Activated CD4-positive, alpha-beta T cell treated with anti-CD3 and anti-CD28 coated beads for 36 hours (primary cell): ENCODE data around the gene GPR158. TPM values are rescaled to one million over a fixed set of nuclear protein-coding genes. Genes with fewer than 3 reads are reported as not detected.
"Not testable (repeated sequence)": the region's sequence is repeated elsewhere in the genome, so short reads cannot be mapped to it uniquely, and the experiment has no call there.

Experiments used
- ATAC-seq: fragments of 200-7000 bp; cut with Tn5 transposase; one replicate; pipeline ENCODE4 v1.10.0; 2021; ENCODE audit warnings: mild to moderate bottlenecking, moderate library complexity
- CTCF ChIA-PET: fragments of 350-600 bp; sonication (Branson Sonifier 250); formaldehyde crosslinking; loops from one replicate; lab custom pipeline; 2021; ENCODE audit warnings: antibody characterized with exemption; lab: Charles Lee
- POLR2A ChIA-PET: fragments of 350-600 bp; sonication (Branson Sonifier 250); formaldehyde crosslinking; loops from one replicate; lab custom pipeline; 2021; ENCODE audit warnings: antibody characterized with exemption, inconsistent platforms; lab: Charles Lee
- DNase-seq: peaks from one replicate; pipeline ENCODE4 v3.0.0-alpha.2; 2020
- H3K27ac Mint-ChIP-seq: one replicate; pipeline ENCODE4 v1.8.0; 2021; ENCODE audit warnings: mixed read lengths
- H3K27me3 Mint-ChIP-seq: one replicate; pipeline ENCODE4 v1.8.0; 2021; ENCODE audit warnings: mixed read lengths
- H3K36me3 Mint-ChIP-seq: one replicate; pipeline ENCODE4 v1.8.0; 2021; ENCODE audit warnings: low read depth, mixed read lengths
- H3K4me1 Mint-ChIP-seq: one replicate; pipeline ENCODE4 v1.8.0; 2021; ENCODE audit warnings: mixed read lengths
- H3K4me3 Mint-ChIP-seq: one replicate; pipeline ENCODE4 v1.8.0; 2021; ENCODE audit warnings: mild to moderate bottlenecking, moderate library complexity, mixed read lengths
- H3K9me3 Mint-ChIP-seq: one replicate; pipeline ENCODE4 v1.8.0; 2021; ENCODE audit warnings: low read depth, mixed read lengths
- intact Hi-C, 2 experiments: fragments of 100-400 bp; cut with DNase I in 1 of 2; cut with micrococcal nuclease in 1 of 2; formaldehyde crosslinking; loops; one replicate each; pipeline versions ENCODE4 v1.14.2 to v1.15.1; 2022 to 2024; cut with DNase I, micrococcal nuclease
- total RNA-seq, 2 experiments: library from RNA; stranded (reverse); gene quantifications; one replicate each; pipeline ENCODE4 v1.2.3, GENCODE V29; 2021

Gene GPR158
- total RNA-seq, 2 experiments from 2014 or later = not detected

GRCh38 chr10:25357269-25357668 lies 182.5 kb downstream of the GPR158 start:
- intact Hi-C loops = no loop called here
- ChIA-PET POLR2A (no interaction called here), CTCF (interaction anchor here (0.9 kb wide), 1 partner anchor 518 kb away, joined by 3 read pairs; no protein-coding TSS in a partner anchor)
- no peaks in the 10 kb centered on the region for H3K4me1 Mint-ChIP-seq
- no peak overlapping the region for H3K27ac Mint-ChIP-seq
- H3K27me3 Mint-ChIP-seq = no peaks in the 10 kb centered on the region
- H3K36me3 Mint-ChIP-seq = no peaks in the 10 kb centered on the region
- DNase-seq (no peak), ATAC-seq (no peak)
- H3K4me3 Mint-ChIP-seq = no peak overlapping the region
- peaks cover 36% of the 10 kb centered on the region for H3K9me3 Mint-ChIP-seq

DNA sequence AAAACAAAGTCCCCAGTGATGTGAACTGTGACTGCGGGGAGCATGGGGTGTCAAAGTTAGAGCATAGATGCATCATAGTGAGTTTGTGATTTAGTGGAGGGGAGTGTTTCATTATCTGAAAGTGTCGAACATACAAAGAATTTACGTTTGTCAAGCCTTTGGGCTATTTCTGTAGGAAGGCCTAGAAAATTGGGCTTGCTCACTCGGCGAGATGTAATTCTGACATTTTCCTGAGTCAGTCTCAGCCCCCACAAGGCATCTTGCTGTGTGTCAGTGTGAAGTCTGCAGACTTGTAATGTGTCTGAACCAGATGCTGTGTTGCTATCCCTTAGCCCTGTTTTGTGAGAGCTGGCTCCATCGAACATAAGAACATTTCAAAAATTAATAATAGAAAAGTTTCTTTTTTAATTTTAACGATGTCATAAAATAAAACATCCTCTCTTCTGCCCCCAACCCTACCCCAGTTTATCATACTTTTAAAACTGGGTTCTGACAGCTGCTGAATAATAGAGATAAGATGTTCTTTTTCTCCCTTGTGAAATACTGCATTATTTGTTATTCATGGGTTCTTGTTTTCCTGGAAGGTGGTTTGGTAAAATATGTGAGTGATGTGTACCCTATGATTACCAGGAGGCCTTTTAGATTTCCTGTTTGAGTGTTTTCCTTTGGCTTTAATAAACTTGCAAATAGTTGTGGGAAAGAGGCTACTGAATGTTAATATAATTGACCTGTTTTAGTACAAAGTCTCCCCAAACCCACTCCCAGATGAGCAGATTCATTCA lies 207.4 kb downstream of the GPR158 start:
- Mint-ChIP-seq H3K9me3 (peaks cover 7% of the 10 kb centered on the region), H3K27ac (no peak overlapping the region), H3K4me1 (no peaks in the 10 kb centered on the region), H3K27me3 (no peaks in the 10 kb centered on the region), H3K36me3 (no peaks in the 10 kb centered on the region), H3K4me3 (no peak overlapping the region)
- CTCF ChIA-PET = no interaction called here
- intact Hi-C loops = no loop called here
- DNase-seq (no peak), ATAC-seq (no peak)
- POLR2A ChIA-PET = no interaction called here

GRCh38 chr10:25382901-25383300 lies 208.1 kb downstream of the GPR158 start:
- intact Hi-C loops, H3K36me3 Mint-ChIP-seq, POLR2A ChIA-PET, H3K27ac Mint-ChIP-seq, H3K27me3 Mint-ChIP-seq, H3K9me3 Mint-ChIP-seq, ATAC-seq, H3K4me3 Mint-ChIP-seq, H3K4me1 Mint-ChIP-seq, DNase-seq, CTCF ChIA-PET: not testable (repeated sequence)

- Mint-ChIP-seq H3K27me3 (no peaks in the 10 kb centered on the region), H3K27ac (no peak overlapping the region), H3K9me3 (peaks cover 7% of the 10 kb centered on the region), H3K4me1 (no peaks in the 10 kb centered on the region), H3K36me3 (no peaks in the 10 kb centered on the region), H3K4me3 (no peak overlapping the region)
- ATAC-seq (no peak), DNase-seq (no peak)
- intact Hi-C loops = no loop called here
- ChIA-PET CTCF (no interaction called here), POLR2A (no interaction called here)
Observed at GRCh38 chr10:25383686-25384085, 208.9 kb downstream of the GPR158 start.

DNA sequence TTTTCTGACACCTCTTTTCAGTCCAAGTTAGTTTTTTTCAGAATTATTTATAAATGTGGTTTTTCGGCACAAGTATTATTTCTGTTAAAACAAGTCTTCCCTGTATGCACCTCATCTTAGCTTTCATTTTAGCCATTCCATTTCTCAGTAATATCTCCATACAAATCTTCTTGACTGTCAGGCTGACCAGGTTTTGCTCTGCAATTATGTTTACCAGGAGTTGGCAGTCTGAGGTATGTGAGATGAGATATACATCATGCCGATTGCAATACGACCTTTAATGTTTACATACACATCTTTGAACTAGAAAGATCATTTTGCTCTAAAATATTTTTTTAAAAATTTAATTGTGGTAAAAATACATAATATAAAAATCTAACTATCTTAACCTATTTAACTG lies 209.8 kb downstream of the GPR158 start:
- ChIA-PET CTCF (no interaction called here), POLR2A (no interaction called here)
- ATAC-seq = no peak
- Mint-ChIP-seq H3K4me3 (no peak overlapping the region), H3K36me3 (no peaks in the 10 kb centered on the region), H3K4me1 (no peaks in the 10 kb centered on the region), H3K27me3 (no peaks in the 10 kb centered on the region), H3K9me3 (peaks cover 6% of the 10 kb centered on the region), H3K27ac (no peak overlapping the region)
- intact Hi-C loops = no loop called here
- DNase-seq = no peak

DNA sequence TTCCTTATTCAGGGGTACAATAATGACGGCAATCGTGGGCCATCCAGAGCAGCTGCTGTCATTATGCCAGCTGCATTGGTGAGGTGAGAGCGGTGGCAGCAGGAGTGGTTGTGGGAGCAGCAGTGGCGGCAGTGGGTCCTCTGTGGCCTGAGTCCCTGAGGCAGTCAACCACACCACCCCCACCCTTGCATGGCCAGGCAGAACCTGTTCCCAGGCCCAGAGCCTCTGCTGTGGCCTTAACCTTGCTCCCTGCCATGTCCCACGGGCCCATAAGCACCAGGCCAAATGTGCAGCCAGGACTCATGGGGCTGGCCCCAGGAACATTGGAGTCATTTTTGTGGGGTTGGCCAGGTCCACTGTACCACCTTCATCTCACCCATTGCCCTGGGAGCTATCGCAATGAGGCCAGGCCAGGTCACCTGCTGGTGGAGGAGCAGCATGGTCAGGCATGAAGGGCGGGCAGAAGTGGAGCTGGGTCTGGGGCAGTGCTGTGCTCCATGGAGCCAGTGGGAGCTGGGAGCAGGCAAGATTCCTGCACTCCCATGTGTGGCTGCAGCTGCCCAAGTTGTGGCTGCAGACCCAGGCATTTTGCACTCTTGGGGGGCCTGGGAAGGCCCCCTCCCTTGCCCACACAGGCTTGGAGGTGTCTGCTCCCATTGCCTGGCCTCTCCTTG lies 213.5 kb downstream of the GPR158 start:
- intact Hi-C loops = no loop called here
- ChIA-PET CTCF (no interaction called here), POLR2A (no interaction called here)
- H3K36me3 Mint-ChIP-seq = no peaks in the 10 kb centered on the region
- DNase-seq = no peak
- H3K4me3 Mint-ChIP-seq = no peak overlapping the region
- no peak overlapping the region for H3K27ac Mint-ChIP-seq
- ATAC-seq = no peak
- no peaks in the 10 kb centered on the region for H3K4me1 Mint-ChIP-seq
- no peaks in the 10 kb centered on the region for H3K27me3 Mint-ChIP-seq
- peaks cover 16% of the 10 kb centered on the region for H3K9me3 Mint-ChIP-seq

DNA sequence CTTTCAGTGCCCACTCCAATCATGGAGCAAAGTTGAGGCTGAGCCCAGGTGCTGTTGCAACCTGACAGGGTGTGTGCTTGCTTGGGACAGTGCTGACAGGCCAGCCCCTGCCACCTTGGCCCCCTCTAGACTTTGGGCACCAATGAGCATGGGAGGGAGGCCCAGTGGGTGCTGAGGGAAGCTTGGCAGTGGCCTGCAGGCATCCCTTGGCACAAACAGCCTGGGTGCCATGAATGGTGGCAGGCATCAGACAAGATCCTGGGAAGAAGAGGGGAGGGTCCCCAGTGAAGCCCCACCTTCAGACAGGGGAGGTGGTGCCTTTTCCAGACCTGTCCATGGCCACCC lies 214.0 kb downstream of the GPR158 start:
- no peaks in the 10 kb centered on the region for H3K36me3 Mint-ChIP-seq
- ChIA-PET POLR2A (no interaction called here), CTCF (no interaction called here)
- no peaks in the 10 kb centered on the region for H3K4me1 Mint-ChIP-seq
- ATAC-seq (no peak), DNase-seq (no peak)
- no peak overlapping the region for H3K27ac Mint-ChIP-seq
- H3K9me3 Mint-ChIP-seq = peaks cover 18% of the 10 kb centered on the region
- intact Hi-C loops = no loop called here
- H3K27me3 Mint-ChIP-seq = no peaks in the 10 kb centered on the region
- no peak overlapping the region for H3K4me3 Mint-ChIP-seq

GRCh38 chr10:25390733-25391132 lies 215.9 kb downstream of the GPR158 start:
- Mint-ChIP-seq H3K4me3 (no peak overlapping the region), H3K4me1 (no peaks in the 10 kb centered on the region)

GRCh38 chr10:25392132-25392531 lies 217.3 kb downstream of the GPR158 start:
- no peaks in the 10 kb centered on the region for H3K4me1 Mint-ChIP-seq
- no peaks in the 10 kb centered on the region for H3K27me3 Mint-ChIP-seq
- POLR2A ChIA-PET = no interaction called here
- H3K36me3 Mint-ChIP-seq = no peaks in the 10 kb centered on the region
- no peak overlapping the region for H3K27ac Mint-ChIP-seq
- intact Hi-C loops = no loop called here
- CTCF ChIA-PET = no interaction called here
- no peak for ATAC-seq
- no peak for DNase-seq
- H3K4me3 Mint-ChIP-seq = no peak overlapping the region
- H3K9me3 Mint-ChIP-seq = peaks cover 13% of the 10 kb centered on the region

More at GRCh38 chr10:25390733-25391132, 215.9 kb downstream of the GPR158 start:
- ChIA-PET CTCF (interaction anchor here (0.7 kb wide), 1 partner anchor 56 kb away, joined by 3 read pairs; no protein-coding TSS in a partner anchor), POLR2A (interaction anchor here (0.6 kb wide), 1 partner anchor 294 kb away, joined by 3 read pairs; no protein-coding TSS in a partner anchor)
- Mint-ChIP-seq H3K36me3 (no peaks in the 10 kb centered on the region), H3K27ac (no peak overlapping the region), H3K9me3 (peaks cover 18% of the 10 kb centered on the region), H3K27me3 (no peaks in the 10 kb centered on the region)
- intact Hi-C loops = no loop called here
- no peak for DNase-seq
- no peak for ATAC-seq

GRCh38 chr10:25393621-25394020 lies 218.8 kb downstream of the GPR158 start:
- Mint-ChIP-seq H3K36me3 (no peaks in the 10 kb centered on the region), H3K9me3 (peaks cover 12% of the 10 kb centered on the region), H3K27ac (no peak overlapping the region), H3K4me1 (no peaks in the 10 kb centered on the region), H3K4me3 (no peak overlapping the region), H3K27me3 (no peaks in the 10 kb centered on the region)
- ChIA-PET POLR2A (no interaction called here), CTCF (no interaction called here)
- DNase-seq (no peak), ATAC-seq (no peak)
- intact Hi-C loops = no loop called here

GRCh38 chr10:25398680-25399079 lies 223.9 kb downstream of the GPR158 start:
- no peak for DNase-seq
- Mint-ChIP-seq H3K9me3 (no peaks in the 10 kb centered on the region), H3K4me3 (no peak overlapping the region), H3K4me1 (no peaks in the 10 kb centered on the region), H3K27me3 (no peaks in the 10 kb centered on the region), H3K27ac (no peak overlapping the region), H3K36me3 (no peaks in the 10 kb centered on the region)
- POLR2A ChIA-PET = no interaction called here
- no peak for ATAC-seq
- intact Hi-C loops = no loop called here
- CTCF ChIA-PET = no interaction called here

GRCh38 chr10:25405871-25406270 lies 231.1 kb downstream of the GPR158 start:
- H3K9me3 Mint-ChIP-seq = no peaks in the 10 kb centered on the region
- ChIA-PET POLR2A (no interaction called here), CTCF (no interaction called here)
- intact Hi-C loops = no loop called here
- H3K27ac Mint-ChIP-seq = no peak overlapping the region
- DNase-seq = no peak
- no peaks in the 10 kb centered on the region for H3K4me1 Mint-ChIP-seq
- ATAC-seq = no peak
- H3K27me3 Mint-ChIP-seq = no peaks in the 10 kb centered on the region
- no peaks in the 10 kb centered on the region for H3K36me3 Mint-ChIP-seq
- H3K4me3 Mint-ChIP-seq = no peak overlapping the region
